Limb (tissue), 2 donors: Measurements from ENCODE around the gene OR4D1.

ENCODE experiments used
- DNase-seq, 2 donors: peaks; one replicate each; pipeline ENCODE4 v3.0.0-alpha.2; 2016; ENCODE audit errors: extremely low spot score in 2 of 2

The OR4D1 gene

GRCh38 chr17:58153671-58154070 lies 5.5 kb downstream of the OR4D1 start:
- no peak for DNase-seq

- DNase-seq: peak in 1 of 2 donors; percentile 52
Measured at GRCh38 chr17:58156839-58157803, 8.9 kb downstream of the OR4D1 start.

GRCh38 chr17:58158181-58158580 lies 10.0 kb downstream of the OR4D1 start:
- no peak for DNase-seq

- DNase-seq: no peak
Measured at GRCh38 chr17:58161566-58161965, 13.4 kb downstream of the OR4D1 start.

- no peak for DNase-seq
Measured at GRCh38 chr17:58165981-58166380, 17.8 kb downstream of the OR4D1 start.

GRCh38 chr17:58166682-58167081 lies 18.5 kb downstream of the OR4D1 start, which contains the start of gene OR4D2:
TSS of gene OR4D2 (plus strand) at chr17:58166982. CDS start at chr17:58169656, 2,674 bp downstream.
- DNase-seq: no peak

- DNase-seq: no peak
Measured at GRCh38 chr17:58170622-58171021, 22.4 kb downstream of the OR4D1 start.

- DNase-seq: no peak
Measured at GRCh38 chr17:58172369-58173071, 24.3 kb downstream of the OR4D1 start.

- DNase-seq: no peak
Measured at GRCh38 chr17:58174871-58175270, 26.7 kb downstream of the OR4D1 start.

- DNase-seq: no peak
Measured at GRCh38 chr17:58176200-58176599, 28.0 kb downstream of the OR4D1 start.

GRCh38 chr17:58181796-58182195 lies 33.6 kb downstream of the OR4D1 start:
- DNase-seq: no peak

- DNase-seq: no peak
Measured at GRCh38 chr17:58183514-58183913, 35.3 kb downstream of the OR4D1 start.

- DNase-seq: no peak
Measured at GRCh38 chr17:58184308-58184985, 36.3 kb downstream of the OR4D1 start.

- no peak for DNase-seq
Measured at GRCh38 chr17:58184986-58185761, 37.0 kb downstream of the OR4D1 start.

- DNase-seq: no peak
Measured at GRCh38 chr17:58186591-58186990, 38.4 kb downstream of the OR4D1 start.

GRCh38 chr17:58187063-58187462 lies 38.9 kb downstream of the OR4D1 start:
- no peak for DNase-seq

GRCh38 chr17:58187675-58188074 lies 39.5 kb downstream of the OR4D1 start:
- no peak for DNase-seq

GRCh38 chr17:58189436-58190146 lies 41.4 kb downstream of the OR4D1 start:
- no peak for DNase-seq

- DNase-seq: no peak
Measured at GRCh38 chr17:58191241-58191896, 43.2 kb downstream of the OR4D1 start.

- DNase-seq: no peak
Measured at GRCh38 chr17:58192612-58193011, 44.4 kb downstream of the OR4D1 start, which contains the start of gene EPX. TSS of gene EPX (plus strand) at chr17:58192726. CDS start at chr17:58192847, 121 bp downstream.
